NCI-H226 (cell line): ENCODE measurements around the gene USO1.
"Not testable (repeated sequence)": the region's sequence is repeated elsewhere in the genome, so short reads cannot be mapped to it uniquely, and the experiment has no call there.

Source experiments
- DNase-seq: peaks from one replicate; pipeline ENCODE4 v3.0.0-alpha.2; 2015

Gene USO1

DNA sequence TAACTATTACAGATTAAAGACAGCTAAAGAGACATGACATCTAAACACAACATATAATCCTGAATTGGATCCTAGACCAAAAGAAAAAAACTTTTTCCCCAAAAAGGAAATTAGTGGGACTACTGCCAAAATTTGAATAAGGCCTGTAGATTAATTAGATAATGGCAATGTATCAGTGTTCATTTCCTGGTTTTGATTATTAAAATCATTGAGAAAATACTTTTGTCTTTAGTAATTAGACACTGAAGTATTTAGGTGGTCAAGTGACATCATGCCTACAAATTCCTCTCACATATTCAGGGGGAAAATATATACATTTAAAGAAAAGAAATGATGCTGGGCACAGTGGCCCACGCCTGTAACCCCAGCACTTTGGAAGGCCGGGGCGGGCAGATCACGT lies 10.4 kb upstream of the USO1 start:
- no peak for DNase-seq

DNA sequence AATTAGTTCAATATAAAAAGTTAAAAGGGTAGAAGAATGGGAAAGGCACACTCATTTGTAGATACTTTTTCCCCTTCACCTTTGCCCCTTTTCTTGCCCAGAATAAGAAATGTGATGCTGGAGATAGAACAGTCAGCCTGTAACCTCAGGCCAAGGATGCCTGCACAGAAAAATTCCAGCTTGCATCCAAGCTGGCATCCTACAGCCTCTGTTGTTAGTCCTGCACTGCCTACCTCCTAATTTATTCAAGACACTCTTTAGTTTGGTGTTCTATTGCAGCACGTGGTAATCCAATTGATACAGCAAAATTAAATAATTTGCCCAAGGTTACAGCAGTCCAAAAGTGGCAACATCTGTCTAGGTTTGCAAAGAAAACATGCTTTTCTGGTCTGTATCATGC lies 9.7 kb upstream of the USO1 start:
- no peak for DNase-seq

DNA sequence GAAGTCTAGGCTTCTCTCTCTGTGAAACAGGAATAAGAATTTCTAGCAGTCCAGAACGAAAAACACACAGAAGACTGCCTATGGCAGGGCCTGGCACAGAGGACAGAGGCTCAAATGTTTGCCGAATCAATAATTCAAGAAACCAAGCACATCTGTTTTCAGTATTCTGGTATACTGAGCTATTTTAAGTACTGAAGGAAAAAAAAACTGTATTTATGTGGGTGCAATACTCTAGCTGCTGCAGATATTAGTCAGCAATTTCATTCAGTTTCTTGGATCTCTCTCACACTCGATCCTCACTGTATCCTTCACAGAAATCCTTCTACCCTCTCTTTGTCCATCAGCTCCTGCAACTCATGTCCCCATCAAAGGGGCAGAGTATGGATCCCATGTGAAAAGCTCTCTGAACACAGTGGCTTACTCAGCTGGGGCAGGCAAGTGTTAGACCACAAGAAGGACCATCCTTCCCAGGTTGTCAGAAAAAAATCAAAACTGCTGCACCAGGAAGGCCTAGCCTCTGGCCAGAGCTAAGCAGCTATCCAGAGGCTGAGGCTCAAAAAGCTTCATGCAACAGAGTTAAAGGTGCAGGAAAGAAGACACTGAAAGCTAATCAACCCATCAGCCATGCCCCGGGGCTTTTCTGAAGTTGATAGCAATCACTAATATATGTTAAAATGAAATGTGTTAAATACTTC lies 9.1 kb upstream of the USO1 start:
- no peak for DNase-seq

DNA sequence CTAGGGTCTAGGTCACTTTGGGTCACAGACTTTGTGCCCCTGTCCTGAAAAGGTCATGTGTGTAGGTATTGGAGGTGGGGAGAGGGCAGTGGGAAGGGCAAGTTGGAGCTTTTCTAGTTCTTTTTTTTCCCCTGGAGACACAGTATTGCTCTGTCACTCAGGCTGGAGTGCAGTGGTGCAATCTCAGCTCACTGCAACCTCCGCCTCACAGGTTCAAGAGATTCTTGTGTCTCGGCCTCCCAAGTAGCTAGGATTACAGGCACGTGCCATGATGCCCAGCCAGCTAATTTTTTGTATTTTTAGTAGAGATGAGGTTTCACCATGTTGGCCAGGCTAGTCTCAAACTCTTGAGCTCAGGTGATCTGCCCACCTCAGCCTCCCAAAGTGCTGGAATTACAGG lies 8.3 kb upstream of the USO1 start:
- DNase-seq, result not testable (repeated sequence)

DNA sequence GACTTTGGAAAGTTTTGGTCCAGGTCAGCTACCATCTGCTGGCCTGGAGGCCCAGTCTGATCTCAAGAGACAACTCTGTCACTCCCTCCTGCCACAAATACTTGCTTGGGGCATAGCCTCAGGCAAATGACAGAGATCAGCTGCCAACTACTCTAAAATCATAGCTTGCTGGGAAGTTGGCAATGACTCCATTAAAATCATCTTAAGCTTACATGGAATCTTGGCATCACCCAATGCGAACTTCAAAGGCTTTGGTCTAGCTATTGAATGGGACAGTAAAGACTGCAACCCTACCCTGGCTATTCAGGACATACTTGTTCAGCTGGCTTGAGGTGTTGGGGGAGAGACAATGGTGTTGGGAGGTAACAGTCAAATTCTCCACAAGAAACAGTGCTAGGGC lies 7.0 kb upstream of the USO1 start:
- no peak for DNase-seq

DNA sequence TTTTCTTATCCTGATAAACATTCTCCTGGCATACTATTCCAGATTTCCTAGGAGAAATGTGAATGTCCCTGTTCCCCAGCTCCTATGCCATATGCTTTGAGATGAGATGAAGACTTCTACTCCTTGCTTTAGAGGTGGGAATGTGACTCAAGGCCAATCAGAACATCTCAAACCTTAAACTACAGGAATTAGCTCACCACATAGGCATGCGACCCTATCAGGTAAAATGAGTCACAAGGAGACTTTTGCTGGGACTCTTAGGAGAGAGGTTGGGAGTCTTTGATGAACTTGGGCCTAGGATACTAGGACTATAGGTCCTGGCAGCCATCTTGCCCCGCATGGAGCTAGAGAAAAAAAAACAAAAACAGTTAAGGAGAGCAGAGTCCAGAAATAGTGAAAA lies 5.8 kb upstream of the USO1 start:
- DNase-seq, result peak; percentile 31

DNA sequence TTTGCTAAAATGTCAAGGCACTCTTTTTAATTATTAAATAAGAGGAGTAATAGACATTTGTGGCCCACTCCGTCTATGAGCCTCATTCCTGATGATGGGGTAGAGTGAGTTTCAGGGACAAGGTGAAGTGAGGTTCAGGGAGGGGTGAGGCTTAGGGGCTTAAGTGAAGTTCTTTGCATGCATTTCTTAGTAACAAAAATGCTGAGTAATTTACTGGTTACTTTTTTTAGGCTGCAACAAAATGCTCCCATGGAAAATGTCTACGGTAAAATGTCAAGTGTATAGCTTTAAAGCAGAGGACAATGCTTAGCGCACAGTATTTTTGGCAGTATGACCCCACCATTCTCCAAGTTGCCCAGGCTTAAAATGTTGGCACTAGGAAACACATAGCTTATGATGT lies 2.0 kb upstream of the USO1 start:
- no peak for DNase-seq

DNA sequence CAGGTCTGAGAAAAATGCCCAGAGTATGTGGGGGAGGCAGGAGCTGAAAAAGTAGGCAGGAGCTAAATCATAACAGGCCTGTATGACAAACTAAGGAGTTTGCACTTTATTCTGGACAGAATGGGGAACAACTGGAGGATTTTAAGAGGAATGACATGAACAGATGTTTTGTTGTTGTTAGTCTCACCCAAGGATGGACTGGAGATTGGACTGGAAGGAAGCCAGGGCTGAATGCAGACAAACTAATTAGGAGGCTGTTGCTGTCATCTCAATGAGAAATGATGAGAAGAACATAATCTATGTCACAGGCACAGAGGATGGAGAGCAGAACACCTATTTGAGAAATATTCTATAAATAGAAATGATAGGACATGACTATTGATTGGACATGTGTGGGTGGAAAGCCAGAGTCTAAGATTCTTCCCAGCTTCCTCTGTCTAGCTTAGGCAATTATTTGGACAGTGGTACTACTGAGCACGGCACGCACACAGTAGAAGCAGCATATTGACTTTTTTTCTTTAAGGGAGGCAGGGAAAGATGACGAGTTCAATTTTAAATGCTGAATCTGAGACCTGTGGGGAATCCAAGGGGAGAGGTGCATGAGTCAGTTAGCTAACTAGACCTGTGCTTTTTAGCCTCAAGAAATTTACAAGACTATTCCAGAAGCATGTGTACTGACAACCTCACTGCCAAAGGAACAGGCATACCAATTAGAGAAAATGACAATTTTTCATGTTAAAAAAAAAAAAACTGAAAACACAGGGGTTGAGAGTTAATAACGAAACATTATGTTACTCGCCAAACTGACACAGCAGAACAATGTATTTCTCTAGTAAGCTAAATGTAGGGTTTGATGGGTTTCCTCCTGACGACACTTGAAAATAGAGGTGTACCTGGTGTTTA lies 963 bp upstream of the USO1 start:
- DNase-seq, result peak; percentile 35

DNA sequence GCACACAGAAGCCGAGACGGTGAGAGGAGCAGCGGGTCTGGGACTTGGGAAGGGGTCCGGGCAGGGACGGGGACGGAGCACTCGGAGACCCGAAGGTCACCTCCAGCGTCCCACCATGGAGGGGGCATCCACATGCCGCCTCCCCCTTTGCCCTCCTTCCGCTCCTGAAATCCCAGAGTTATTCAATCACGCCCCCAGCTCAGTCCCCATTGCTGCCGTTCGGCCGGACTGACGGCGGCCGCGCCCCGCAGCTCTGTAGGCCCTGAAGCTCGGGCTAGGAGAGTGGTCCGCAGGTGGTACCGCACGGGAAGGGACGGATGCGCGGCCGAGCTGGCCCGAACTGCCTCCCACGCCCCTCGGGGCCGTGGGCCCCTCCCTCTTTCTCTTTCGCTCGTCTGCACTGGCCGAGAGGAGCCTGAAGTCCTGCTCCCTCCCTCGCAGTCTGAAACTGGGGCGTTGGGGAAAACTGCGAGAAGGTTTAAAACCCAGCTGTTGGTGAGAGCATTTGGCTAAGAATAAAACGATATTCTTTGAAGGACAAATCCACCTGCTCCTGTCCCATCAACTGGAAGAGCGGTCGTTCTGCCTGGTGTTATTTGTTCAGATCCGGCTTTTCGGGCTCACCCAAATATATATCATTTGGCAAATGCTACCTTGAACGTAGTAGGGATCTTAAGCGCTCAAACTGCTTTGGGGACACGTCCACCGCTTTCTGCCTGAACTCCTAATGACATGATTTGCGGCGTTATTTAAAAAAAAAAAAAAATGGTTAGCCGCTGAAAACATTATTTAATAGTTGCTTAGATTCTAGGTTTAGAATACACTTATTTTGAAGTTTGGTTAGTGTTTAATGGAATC lies 719 bp downstream of the USO1 start:
- DNase-seq, result peak; percentile 54

DNA sequence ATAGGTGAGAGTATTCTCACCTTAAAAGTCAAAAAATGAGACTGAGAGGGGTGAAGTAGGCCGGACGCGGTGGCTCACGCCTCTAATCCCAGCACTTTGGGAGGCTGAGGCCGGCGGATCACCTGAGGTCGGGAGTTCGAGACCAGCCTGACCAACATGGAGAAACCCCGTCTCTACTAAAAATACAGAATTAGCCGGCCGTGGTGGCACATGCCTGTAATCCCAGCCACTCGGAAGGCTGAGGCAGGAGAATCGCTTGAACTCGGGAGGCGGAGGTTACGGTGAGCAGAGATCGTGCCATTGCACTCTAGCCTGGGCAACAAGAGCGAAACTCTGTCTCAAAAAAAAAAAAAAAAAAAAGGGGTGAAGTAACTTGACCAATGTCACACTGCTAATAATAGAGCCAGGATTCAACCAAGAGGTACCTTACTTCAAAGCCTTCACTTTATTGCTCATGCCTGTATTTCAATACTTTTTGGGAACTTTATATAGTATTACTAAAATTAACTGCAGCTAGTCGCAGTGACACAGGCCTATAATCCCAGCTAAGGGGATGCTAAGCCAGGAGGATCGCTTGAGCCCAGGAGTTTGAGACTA lies 1.7 kb downstream of the USO1 start:
- DNase-seq, result not testable (repeated sequence)

DNA sequence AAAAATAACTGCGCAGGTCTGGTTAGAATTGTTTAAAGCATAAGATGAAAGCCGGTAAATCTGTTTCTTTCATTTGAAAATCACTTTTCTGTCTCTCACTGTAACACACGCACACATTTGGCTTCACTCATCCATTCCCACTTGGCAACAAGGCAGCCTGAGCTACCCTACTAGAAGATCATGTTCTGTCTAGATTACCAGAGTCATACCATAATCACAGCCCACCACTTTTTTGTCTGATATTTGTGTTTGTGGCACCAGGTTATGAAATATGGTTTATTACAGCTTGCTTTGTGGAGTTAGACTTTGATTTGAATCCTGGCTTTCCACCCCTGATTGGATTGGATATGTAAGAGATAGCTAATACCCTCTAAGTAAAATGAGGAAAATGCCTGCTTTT lies 2.2 kb downstream of the USO1 start:
- DNase-seq, result no peak

DNA sequence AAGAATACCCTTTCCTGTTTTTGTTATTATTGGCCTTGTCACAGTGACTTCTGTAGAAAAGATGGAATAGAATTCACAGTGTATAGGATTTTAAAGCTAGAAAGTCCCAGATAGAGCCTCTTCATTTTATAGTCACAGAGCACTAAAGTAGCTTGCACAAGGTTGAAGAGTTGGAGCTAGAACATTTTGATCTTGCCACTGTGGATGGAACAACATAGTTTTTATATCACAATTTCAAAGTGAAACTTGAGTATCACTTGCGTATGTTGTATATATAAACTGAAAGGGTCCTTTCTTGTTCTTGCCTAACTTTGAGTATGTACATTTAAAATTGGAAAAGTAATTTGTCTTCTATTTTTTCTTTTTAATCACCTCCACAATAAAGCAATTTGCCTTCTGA lies 2.7 kb downstream of the USO1 start:
- DNase-seq, result no peak

DNA sequence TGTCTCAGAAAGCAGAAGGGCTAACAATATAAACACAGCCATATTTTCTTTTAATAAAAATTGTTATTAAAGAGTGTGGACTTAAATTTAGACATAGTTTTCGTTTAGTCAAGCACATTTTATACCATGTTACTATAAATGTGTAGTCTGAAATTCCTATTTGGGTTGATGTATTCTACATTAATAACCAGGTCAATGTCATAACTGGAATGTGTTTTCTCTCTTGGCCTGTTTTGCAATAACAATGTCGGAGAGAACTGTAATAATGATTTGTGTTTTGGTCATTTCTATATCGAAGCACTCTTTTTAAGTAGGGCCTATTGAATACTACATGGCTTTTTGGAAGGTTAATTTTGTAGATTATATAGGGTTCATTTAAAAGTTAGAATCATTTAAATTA lies 5.5 kb downstream of the USO1 start:
- no peak for DNase-seq

DNA sequence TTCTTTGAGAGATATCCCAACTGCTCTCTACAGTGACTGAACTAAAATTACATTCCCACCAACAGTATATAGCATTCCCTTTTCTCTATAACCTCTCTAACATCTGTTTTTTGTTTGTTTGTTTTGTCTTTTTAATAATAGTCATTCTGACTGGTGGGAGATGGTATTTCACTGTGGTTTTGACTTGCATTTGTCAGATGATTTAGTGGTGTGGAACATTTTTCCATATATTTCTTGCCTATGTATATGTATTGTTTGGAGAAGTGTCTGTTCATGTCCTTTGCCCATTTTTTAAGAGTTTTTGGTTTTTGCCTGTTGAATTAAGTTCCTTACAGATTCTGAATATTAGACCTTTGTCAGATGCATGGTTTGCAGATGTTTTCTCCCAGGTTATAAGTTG lies 9.0 kb downstream of the USO1 start:
- no peak for DNase-seq

DNA sequence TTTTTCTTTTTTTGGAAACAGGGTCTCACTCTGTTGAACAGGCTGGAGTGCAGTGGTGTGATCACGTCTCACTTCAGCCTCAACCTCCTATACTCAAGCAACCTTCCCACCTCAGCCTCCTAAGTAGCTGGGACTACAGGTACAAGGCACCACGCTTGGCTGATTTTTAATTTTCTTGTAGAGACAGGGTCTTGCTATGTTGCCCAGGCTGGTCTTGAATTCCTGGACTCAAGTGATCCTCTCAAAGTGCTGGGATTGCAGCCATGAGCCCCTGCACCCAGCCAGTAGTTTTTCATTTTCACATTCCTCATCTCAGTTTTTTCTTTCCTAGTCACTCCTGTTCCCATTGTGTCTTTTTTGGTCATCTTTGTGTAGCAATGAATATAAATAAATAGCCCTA lies 11.1 kb downstream of the USO1 start:
- no peak for DNase-seq

DNA sequence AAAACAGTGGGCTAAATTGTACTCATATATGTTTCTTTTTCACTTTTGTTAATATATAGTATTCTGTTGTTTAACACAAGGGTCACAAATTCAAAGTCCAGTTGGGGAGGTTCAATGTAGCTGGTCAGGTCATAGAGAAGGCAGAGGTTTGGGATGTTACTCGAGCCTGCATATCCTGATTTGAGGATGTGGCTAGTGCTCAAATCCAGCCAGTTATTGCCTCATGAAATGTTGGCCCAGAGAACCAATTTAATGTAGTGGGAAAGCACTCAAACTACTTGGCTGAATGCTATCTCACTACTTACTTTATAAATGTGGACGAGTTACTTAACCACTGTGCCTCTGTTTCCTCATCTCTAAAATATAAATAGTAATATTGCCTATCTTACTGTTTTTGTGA lies 12.5 kb downstream of the USO1 start:
- no peak for DNase-seq

DNA sequence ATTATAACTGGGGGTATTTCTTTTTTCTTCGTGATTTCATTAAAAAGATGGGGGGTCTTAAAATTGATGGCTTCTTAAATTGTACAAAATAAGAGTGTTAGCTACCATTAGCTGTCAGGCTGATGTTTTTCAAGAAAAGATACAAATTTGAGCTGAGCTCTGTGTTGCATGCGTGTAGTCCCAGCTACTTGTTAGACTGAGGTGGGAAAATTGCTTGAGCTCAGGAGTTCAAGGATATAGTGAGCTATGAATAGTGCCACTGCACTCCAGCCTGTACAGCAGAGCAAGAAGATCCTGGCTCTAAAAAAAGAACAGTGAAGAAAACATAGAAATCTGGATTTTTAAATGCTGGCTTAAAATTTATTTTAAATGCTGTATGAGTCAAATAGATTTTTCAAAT lies 13.0 kb downstream of the USO1 start:
- no peak for DNase-seq

DNA sequence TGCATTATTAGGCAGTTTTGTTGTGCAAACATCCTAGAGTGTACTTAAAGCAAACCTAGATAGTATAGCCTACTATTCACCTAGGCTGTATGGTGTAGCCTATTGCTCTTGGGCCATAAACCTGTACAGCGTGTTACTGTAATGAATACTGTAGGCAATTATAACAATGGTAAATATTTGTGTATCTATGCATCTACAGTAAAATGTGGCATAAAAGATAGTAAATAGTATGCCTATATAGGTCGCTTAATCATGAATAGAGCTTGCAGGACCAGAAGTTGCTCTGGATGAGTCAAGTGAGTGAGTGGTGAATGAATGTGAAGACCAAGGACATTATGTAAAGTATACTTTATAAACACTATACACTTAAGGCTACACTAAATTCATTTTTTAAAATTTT lies 16.6 kb downstream of the USO1 start:
- DNase-seq, result no peak

DNA sequence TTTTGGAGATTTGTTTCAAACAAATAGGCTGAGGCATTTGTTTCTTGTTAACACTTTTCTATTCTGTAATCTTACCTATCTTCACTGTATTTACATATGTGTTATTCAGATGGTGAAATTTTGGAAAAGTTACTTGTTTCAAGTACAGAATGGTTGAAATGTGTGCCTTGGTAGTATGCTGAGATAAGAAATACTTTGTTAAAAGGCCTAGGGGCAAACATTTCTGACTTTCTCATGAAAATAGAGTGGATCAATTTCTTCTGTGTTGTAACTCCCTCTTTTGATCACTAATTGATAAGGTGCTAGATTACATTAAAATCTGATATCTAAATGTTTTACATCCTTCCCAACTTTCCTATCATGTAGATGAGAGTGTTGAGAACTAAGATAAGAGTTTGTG lies 18.1 kb downstream of the USO1 start:
- no peak for DNase-seq

DNA sequence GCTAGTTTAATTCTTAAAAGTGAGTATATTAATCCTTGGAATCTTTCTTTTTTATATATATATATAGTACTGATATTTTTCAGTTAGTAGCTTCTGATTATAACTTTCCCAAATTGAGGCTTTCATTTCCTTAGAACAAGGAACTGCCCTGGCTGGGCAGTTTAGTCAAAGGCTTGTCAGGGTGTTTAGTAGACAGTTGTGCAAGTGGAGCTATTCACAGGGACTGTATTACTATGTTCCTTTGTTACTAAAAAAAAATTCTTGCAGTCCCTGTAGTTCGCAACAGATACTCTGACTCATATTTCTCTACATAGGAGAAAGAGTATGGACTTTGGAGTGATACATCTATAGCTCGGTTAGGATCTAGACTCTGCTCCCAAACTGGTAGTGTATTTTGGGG lies 20.8 kb downstream of the USO1 start:
- no peak for DNase-seq

DNA sequence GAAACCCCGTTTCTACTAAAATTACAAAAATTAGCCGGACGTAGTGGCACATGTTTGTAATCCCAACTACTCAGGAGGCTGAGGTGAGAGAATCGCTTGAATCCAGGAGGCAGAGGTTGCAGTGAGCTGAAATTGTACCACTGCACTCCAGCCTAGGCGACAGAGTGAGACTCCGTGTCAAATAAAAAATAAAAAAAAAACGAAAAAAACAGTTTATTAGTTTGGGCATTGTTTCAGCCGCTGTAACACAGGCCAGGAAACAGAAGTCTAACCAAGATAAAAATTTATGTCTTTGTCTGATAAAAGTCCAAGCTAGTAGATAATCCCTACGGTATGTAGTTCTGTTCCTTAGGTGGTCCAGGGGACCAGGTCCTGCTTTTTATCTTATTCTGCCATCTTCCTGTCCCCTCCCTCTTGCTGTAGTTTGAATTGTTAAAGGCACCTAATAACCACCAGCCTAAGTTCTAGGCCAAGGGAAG lies 21.4 kb downstream of the USO1 start:
- DNase-seq, result no peak

DNA sequence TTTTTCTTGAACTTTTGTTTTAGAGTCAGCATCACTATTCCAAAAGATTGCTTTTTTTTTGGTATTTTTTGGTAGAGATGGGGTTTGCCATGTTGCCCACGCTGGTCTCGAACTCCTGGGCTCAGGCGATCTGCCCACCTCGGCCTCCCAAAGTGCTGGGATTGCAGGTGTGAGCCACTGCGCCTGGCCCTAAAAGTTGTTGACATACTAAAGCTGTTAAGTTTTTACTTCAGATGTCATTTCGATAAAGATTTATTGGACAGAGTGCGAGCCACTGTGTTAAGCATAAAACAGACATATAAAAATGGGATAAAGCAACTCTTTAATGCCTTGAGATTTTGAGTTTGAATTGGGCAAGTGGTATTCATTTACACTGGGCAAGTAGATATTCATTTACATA lies 28.3 kb downstream of the USO1 start:
- DNase-seq, result no peak

DNA sequence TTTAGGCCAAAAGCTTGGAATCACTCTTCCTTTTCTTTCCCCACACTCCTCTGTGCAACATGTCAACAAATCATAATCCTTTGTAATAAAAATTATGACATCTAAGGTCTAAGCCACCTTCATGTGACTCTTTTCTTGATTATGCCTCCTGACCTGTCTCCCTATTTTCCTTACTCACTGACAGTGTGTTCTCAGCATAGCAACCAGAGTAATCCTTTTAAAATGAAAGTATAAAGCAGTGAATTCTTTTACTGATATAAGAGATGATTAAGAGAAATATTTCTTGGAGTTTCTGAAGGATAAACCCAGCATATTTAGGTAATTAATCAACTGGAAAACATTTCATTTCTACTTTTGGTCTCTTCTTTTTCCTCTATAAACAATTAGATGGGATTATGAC lies 44.7 kb downstream of the USO1 start:
- DNase-seq, result no peak
